OCI-LY1 (cell line): ENCODE results near the gene QPCT.
A peak's percentile ranks its signal among the peaks of the same experiment; 100 is the strongest.

Experiments
- H2AFZ ChIP-seq: fragments of 200-600 bp; sonication (generic), shearing (Covaris generic); 2 replicates; pipeline ENCODE4 v1.6.0; 2014; ENCODE audit warnings: antibody characterized with exemption, mild to moderate bottlenecking, low read length
- H3F3A ChIP-seq: fragments of 200-600 bp; sonication (generic), shearing (Covaris generic); 2 replicates; pipeline ENCODE4 v1.6.0; 2014; ENCODE audit warnings: mild to moderate bottlenecking, antibody characterized with exemption, low read length, moderate library complexity; ENCODE audit not compliant: insufficient read depth
- H3K27ac ChIP-seq: fragments of 200-600 bp; sonication (generic); 2 replicates; pipeline ENCODE4 v1.5.1; 2014; ENCODE audit warnings: low read length, mixed run types, mild to moderate bottlenecking, low read depth; ENCODE audit not compliant: poor library complexity, severe bottlenecking
- H3K27me3 ChIP-seq: fragments of 200-600 bp; sonication (generic); 2 replicates; pipeline ENCODE4 v1.6.0; 2014; ENCODE audit warnings: antibody characterized with exemption, mild to moderate bottlenecking, low read length, moderate library complexity; ENCODE audit not compliant: insufficient read depth
- H3K36me3 ChIP-seq: fragments of 200-600 bp; sonication (generic); 2 replicates; pipeline ENCODE4 v1.6.1; 2014; ENCODE audit warnings: mild to moderate bottlenecking, antibody characterized with exemption, low read length, moderate library complexity, mixed read lengths; ENCODE audit not compliant: insufficient read depth
- H3K4me1 ChIP-seq: fragments of 200-600 bp; sonication (generic); 2 replicates; pipeline ENCODE4 v1.5.1; 2014; ENCODE audit warnings: mild to moderate bottlenecking, low read length, moderate library complexity; ENCODE audit not compliant: insufficient read depth, severe bottlenecking
- H3K4me2 ChIP-seq: fragments of 200-600 bp; sonication (generic), shearing (Covaris generic); 2 replicates; pipeline ENCODE4 v1.6.1; 2014; ENCODE audit warnings: low read length
- H3K4me3 ChIP-seq: fragments of 200-600 bp; sonication (generic); 2 replicates; pipeline ENCODE4 v1.5.1; 2014; ENCODE audit warnings: low read length, low read depth, mild to moderate bottlenecking, mixed read lengths; ENCODE audit not compliant: poor library complexity, severe bottlenecking
- H3K79me2 ChIP-seq: fragments of 200-600 bp; shearing (Covaris generic); 2 replicates; pipeline ENCODE4 v1.6.1; 2016; ENCODE audit warnings: mixed run types, low read length, mixed read lengths; ENCODE audit not compliant: insufficient read depth
- H3K9ac ChIP-seq: fragments of 200-600 bp; sonication (generic), shearing (Covaris generic); 2 replicates; pipeline ENCODE4 v1.6.1; 2014; ENCODE audit warnings: mild to moderate bottlenecking, low read length, mixed read lengths
- H3K9me2 ChIP-seq: fragments of 200-600 bp; sonication (generic), shearing (Covaris generic); 2 replicates; pipeline ENCODE4 v1.6.1; 2014; ENCODE audit warnings: low read depth, mild to moderate bottlenecking, low read length, mixed read lengths
- H3K9me3 ChIP-seq: fragments of 200-600 bp; shearing (Covaris generic); 2 replicates; pipeline ENCODE4 v1.6.1; 2014; ENCODE audit warnings: low read length, mixed read lengths
- H4K20me1 ChIP-seq: fragments of 200-600 bp; sonication (generic), shearing (Covaris generic); 2 replicates; pipeline ENCODE4 v1.6.0; 2016; ENCODE audit warnings: mild to moderate bottlenecking, low read length; ENCODE audit not compliant: insufficient read depth
- CTCF ChIP-seq: fragments of 200-600 bp; sonication (generic), shearing (Covaris generic); IDR thresholded peaks from 2 replicates; pipeline ENCODE4 v1.5.1; 2017; ENCODE audit warnings: mild to moderate bottlenecking, antibody characterized with exemption, low read length, moderate library complexity, mixed read lengths
- EZH2 ChIP-seq: fragments of 200-600 bp; sonication (generic), shearing (Covaris generic); IDR thresholded peaks from 2 replicates; pipeline ENCODE4 v1.8.0; 2017; ENCODE audit warnings: borderline replicate concordance, mixed run types, mild to moderate bottlenecking, antibody characterized with exemption, low read length, moderate library complexity, mixed read lengths

The QPCT gene

GRCh38 chr2:37318401-37318800 lies 26.0 kb upstream of the QPCT start:
- no peak for TF ChIP-seq CTCF
- H3K9ac ChIP-seq: peak overlapping the region; percentile 13; the same call in 1 of the 2 replicates
- H3K9me3 ChIP-seq: no peaks in the 10 kb centered on the region
- H3K79me2 ChIP-seq: peaks cover 98% of the 10 kb centered on the region
- peaks cover 47% of the 10 kb centered on the region for H3K36me3 ChIP-seq
- H3K4me3 ChIP-seq: peak overlapping the region; percentile 100
- H3F3A ChIP-seq: no peaks in the 10 kb centered on the region
- H4K20me1 ChIP-seq: no peaks in the 10 kb centered on the region; the same call in 1 of the 2 replicates
- H3K9me2 ChIP-seq: no peaks in the 10 kb centered on the region
- peak overlapping the region; percentile 64 for H3K27ac ChIP-seq
- H3K4me2 ChIP-seq: peak overlapping the region; percentile 78
- H2AFZ ChIP-seq: no peak overlapping the region
- H3K27me3 ChIP-seq: no peaks in the 10 kb centered on the region
- peaks cover 99% of the 10 kb centered on the region for H3K4me1 ChIP-seq

DNA sequence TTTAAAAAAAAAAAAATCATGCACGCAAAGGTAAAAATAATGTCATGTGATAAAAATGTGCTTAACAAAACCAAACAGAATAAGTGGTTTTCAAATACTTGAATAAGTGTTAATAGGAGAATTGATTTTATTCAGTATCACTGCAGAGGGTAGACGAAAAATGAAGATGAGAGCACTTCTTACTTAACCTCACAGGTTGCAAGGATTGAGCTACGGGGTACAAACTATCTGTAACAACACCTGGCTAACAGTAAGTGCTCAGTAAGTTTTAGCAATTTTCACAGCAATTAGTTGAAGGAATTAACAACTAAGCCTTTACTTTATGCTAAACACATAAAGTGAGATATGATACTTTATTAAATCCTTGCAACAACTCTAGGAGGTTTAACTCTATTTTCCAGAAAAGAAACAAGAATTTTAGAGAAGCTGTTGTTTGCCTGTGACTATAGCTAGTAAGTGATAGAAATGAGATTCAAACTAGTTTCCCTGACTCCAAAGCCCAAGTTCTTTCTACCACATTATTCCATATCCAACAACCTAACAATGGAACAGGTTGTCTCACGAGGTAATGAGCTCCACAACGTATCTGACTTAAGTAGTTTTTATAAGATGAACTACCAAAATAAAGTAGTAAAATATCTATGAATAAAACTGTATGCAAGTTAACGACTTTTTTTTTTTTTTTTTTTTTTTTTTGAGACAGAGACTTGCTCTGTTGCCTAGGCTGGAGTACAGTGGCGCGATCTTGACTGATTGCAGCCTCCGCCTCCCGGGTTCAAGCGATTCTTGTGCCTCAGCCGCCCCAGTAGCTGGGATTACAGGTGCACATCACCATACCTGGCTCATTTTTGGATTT lies 24.4 kb upstream of the QPCT start:
- no peaks in the 10 kb centered on the region for H3K9me3 ChIP-seq
- H3K4me1 ChIP-seq: peaks cover 87% of the 10 kb centered on the region
- H3K27me3 ChIP-seq: no peaks in the 10 kb centered on the region
- H4K20me1 ChIP-seq: no peaks in the 10 kb centered on the region; the same call in 1 of the 2 replicates
- H3K27ac ChIP-seq: peak overlapping the region; percentile 64
- no peak for TF ChIP-seq EZH2
- no peak for TF ChIP-seq CTCF
- H3K4me2 ChIP-seq: peak overlapping the region; percentile 78
- peaks cover 49% of the 10 kb centered on the region for H3K36me3 ChIP-seq
- no peaks in the 10 kb centered on the region for H3F3A ChIP-seq
- peak overlapping the region; percentile 100 for H3K4me3 ChIP-seq
- no peak overlapping the region for H2AFZ ChIP-seq
- H3K9ac ChIP-seq: peak overlapping the region; percentile 13
- H3K9me2 ChIP-seq: no peaks in the 10 kb centered on the region
- H3K79me2 ChIP-seq: peaks cover 90% of the 10 kb centered on the region

- Histone ChIP-seq H3K27me3 (no peaks in the 10 kb centered on the region), H3K9me3 (no peaks in the 10 kb centered on the region), H3K79me2 (peaks cover 79% of the 10 kb centered on the region), H3K36me3 (peaks cover 45% of the 10 kb centered on the region), H4K20me1 (no peaks in the 10 kb centered on the region; the same call in 1 of the 2 replicates), H3K9ac (peak overlapping the region; percentile 99), H3K4me1 (peaks cover 84% of the 10 kb centered on the region), H3F3A (no peaks in the 10 kb centered on the region), H3K9me2 (no peaks in the 10 kb centered on the region), H3K4me2 (peak overlapping the region; percentile 78), H3K4me3 (peak overlapping the region; percentile 100), H3K27ac (peak overlapping the region; percentile 12), H2AFZ (no peak overlapping the region)
- TF ChIP-seq CTCF (no peak), EZH2 (no peak)
These were observed 23.3 kb upstream of the QPCT start for GRCh38 chr2:37321029-37321682.
